Mucosa of descending colon (tissue), 3 donors: Measurements from ENCODE around the gene PKHD1. TPM values are rescaled to one million over a fixed set of nuclear protein-coding genes. Genes with fewer than 3 reads are reported as not detected.

Source experiments
- ATAC-seq: fragments of 200-7000 bp; cut with Tn5 transposase; one replicate; pipeline ENCODE4 v1.9.1; 2020; ENCODE audit warnings: mild to moderate bottlenecking, moderate library complexity
- DNase-seq, 3 donors: peaks; one replicate each; pipeline ENCODE4 v3.0.0-alpha.2; 2020
- H3K36me3 ChIP-seq: fragments of 200-600 bp; one replicate; pipeline ENCODE4 v1.8.0; 2021; ENCODE audit warnings: low read depth, mild to moderate bottlenecking
- H3K4me1 ChIP-seq: fragments of 200-600 bp; one replicate; pipeline ENCODE4 v1.8.0; 2021; ENCODE audit warnings: low read depth, mild to moderate bottlenecking
- H3K4me3 ChIP-seq: fragments of 200-600 bp; one replicate; pipeline ENCODE4 v1.8.0; 2021; ENCODE audit warnings: mild to moderate bottlenecking
- H3K9me3 ChIP-seq: fragments of 200-600 bp; one replicate; pipeline ENCODE4 v1.8.0; 2021; ENCODE audit warnings: mild to moderate bottlenecking
- intact Hi-C, 2 donors: fragments of 100-400 bp; cut with DNase I in 1 of 2; cut with micrococcal nuclease in 1 of 2; formaldehyde crosslinking; loops; one replicate each; pipeline versions ENCODE4 v1.11.0 to v1.11.1; 2022; cut with DNase I, micrococcal nuclease
- total RNA-seq, 3 donors: library from RNA; stranded (reverse); fragmentation: NEBNext Ultra II Directional in 2 of 3; extraction: Animal tissue kit (Norgen Biotek cat#: 25700) in 2 of 3; gene quantifications; one replicate each; pipeline versions ENCODE4 v1.2.1 to v1.2.4, GENCODE V29; 2021 to 2023
- TF ChIP-seq, protein P1 (sequence below): fragments of 200-600 bp; IDR thresholded peaks from one replicate; pipeline ENCODE4 v1.8.0; 2022; ENCODE audit warnings: antibody characterized with exemption, mild to moderate bottlenecking
- donor health status: DM: no; HTN: no; CAD: no; lungs with moderate emphysema.
- donor health status: DM: no; HTN: no; CAD: no.
- donor health status: DM: no; HTN: yes; CAD: no.

PKHD1 gene
- total RNA-seq, 3 donors from 2014 or later: 0.12 to 0.22 (median 0.20) TPM

DNA sequence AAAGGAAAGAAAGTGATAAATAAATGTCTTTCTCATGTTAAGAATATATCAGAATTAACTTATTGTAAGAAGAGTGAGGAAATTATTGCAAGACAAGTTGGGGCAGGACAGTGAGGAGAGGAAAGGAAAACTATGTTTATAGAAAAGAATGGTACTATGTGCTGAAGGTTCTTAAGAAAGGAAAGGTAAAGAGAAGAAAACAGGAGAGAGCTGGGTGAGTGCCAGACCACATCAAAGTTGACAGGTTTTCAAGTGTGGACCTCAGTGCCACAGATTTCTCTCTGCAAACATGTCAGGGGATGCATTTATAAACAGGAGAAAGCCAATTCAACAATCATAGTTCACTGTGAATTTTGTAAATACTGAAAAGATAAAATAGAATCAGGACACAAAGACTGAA is 439.2 kb downstream of the PKHD1 start:
- TF ChIP-seq, protein P1, sequence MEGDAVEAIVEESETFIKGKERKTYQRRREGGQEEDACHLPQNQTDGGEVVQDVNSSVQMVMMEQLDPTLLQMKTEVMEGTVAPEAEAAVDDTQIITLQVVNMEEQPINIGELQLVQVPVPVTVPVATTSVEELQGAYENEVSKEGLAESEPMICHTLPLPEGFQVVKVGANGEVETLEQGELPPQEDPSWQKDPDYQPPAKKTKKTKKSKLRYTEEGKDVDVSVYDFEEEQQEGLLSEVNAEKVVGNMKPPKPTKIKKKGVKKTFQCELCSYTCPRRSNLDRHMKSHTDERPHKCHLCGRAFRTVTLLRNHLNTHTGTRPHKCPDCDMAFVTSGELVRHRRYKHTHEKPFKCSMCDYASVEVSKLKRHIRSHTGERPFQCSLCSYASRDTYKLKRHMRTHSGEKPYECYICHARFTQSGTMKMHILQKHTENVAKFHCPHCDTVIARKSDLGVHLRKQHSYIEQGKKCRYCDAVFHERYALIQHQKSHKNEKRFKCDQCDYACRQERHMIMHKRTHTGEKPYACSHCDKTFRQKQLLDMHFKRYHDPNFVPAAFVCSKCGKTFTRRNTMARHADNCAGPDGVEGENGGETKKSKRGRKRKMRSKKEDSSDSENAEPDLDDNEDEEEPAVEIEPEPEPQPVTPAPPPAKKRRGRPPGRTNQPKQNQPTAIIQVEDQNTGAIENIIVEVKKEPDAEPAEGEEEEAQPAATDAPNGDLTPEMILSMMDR: no peak
- Histone ChIP-seq H3K9me3 (no peaks in the 10 kb centered on the region), H3K36me3 (no peaks in the 10 kb centered on the region), H3K4me3 (no peak overlapping the region), H3K4me1 (no peaks in the 10 kb centered on the region)
- DNase-seq: no peak
- no peak for ATAC-seq
- intact Hi-C loops: no loop called here

DNA sequence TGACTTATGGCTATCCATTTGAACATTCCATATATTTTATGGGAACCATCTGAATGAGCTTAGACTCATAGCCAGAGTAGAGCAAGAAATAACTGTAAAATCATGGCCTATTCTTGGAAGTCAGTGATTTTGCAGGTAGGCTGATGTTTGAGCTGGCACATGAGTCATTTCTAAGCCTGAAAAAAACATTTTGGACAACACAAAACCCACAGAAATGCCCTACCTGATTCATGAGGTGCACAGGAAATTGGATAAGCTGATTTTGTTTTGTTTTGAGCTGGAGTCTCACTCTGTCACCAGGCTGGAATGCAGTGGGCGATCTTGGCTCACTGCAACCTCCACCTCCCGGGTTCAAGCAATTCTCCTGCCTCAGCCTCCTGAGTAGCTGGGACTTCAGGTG is 443.0 kb downstream of the PKHD1 start:
- DNase-seq: no peak
- no peak overlapping the region for H3K4me3 ChIP-seq
- no peak for ATAC-seq
- no peaks in the 10 kb centered on the region for H3K9me3 ChIP-seq
- TF ChIP-seq, protein P1: no peak
- no peaks in the 10 kb centered on the region for H3K36me3 ChIP-seq
- intact Hi-C loops: no loop called here
- no peaks in the 10 kb centered on the region for H3K4me1 ChIP-seq

DNA sequence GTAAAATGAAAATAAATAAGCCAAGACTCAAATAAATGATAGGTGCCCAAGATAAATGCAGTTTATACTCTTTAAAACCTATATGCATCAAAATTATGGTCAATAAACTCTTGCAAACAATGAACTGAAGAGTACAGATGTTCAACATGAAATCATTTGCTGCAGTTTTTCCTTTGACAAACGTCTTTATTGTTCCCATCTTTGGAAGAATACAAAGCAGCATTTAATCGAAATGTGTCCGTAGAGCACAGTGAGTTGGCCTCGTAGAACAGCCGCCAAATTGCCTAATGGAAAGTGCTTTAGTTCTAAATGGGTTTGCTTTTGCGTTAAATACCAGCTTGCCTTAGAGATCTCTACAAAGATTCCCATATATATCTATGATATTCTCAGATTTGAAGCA is 447.4 kb downstream of the PKHD1 start:
- DNase-seq (no peak), ATAC-seq (no peak)
- Histone ChIP-seq H3K4me1 (no peaks in the 10 kb centered on the region), H3K9me3 (no peaks in the 10 kb centered on the region), H3K36me3 (no peaks in the 10 kb centered on the region), H3K4me3 (no peak overlapping the region)
- intact Hi-C loops: no loop called here
- TF ChIP-seq, protein P1: no peak

DNA sequence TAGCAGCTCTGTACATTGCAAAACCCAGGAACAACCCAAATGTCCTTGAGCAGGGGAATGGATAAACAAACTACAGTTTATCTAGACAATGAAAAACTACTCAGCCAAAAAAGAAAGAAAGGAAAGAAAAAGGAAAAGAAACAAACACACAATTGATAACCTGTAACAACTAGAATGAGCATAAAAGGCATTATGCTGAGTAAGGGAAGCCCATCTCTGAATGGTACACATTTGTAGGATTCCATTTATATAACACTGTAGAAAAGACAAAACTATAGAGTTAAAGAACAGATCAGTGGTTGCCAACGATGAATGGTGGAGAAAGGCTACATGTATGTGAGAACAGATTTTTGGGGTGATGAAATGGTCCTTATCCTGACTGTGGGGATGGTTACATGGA is 454.0 kb downstream of the PKHD1 start:
- ATAC-seq (no peak), DNase-seq (no peak)
- intact Hi-C loops: no loop called here
- Histone ChIP-seq H3K36me3 (no peaks in the 10 kb centered on the region), H3K4me1 (no peaks in the 10 kb centered on the region), H3K4me3 (no peak overlapping the region), H3K9me3 (no peaks in the 10 kb centered on the region)
- TF ChIP-seq, protein P1: no peak

DNA sequence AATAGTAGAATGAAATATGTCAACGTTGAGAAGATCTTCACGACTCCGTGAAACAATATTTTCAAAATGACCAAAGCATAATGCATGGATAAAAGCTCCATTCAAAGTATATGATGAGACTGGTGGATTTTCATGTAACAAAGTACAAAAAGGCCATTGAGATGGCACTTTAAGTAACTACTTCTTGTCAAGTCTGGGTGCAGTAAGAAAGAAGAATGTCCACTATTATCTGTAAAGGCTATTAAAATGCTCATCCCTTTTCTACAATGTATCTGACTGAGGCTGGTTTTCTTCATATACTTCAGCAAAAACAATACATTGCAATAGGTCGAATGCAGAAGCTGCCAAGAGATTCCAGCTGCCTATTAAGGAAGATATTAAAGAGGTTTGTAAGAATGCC is 457.4 kb downstream of the PKHD1 start:
- Histone ChIP-seq H3K4me3 (no peak overlapping the region), H3K9me3 (no peaks in the 10 kb centered on the region), H3K4me1 (no peaks in the 10 kb centered on the region), H3K36me3 (no peaks in the 10 kb centered on the region)
- TF ChIP-seq, protein P1: no peak
- DNase-seq: no peak
- no peak for ATAC-seq
- intact Hi-C loops: no loop called here

DNA sequence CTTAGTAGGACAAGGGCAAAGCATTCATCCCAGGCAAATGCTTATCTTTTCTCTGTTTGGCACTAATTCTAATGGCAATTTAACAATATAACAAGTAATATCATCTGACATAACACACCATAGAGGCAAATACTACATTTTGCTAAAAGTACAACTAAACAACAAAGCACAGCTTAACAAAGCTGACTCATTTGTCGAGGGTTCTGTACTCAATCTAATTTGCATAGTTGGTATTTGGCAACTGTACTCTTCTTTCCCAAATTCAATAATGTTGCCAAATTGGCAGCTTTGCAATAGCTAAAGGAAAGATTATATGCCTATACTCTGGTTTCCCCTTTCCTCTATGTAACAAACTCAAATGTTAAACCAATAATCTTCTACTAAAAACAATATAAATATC is 461.0 kb downstream of the PKHD1 start:
- ATAC-seq: no peak
- H3K9me3 ChIP-seq: no peaks in the 10 kb centered on the region
- DNase-seq: no peak
- H3K36me3 ChIP-seq: no peaks in the 10 kb centered on the region
- no peak overlapping the region for H3K4me3 ChIP-seq
- H3K4me1 ChIP-seq: no peaks in the 10 kb centered on the region
- TF ChIP-seq, protein P1: no peak
- intact Hi-C loops: no loop called here
